Measurements from ENCODE around the gene WDFY2.

GRCh38 chr13:51737609-51738008, 153.3 kb downstream of the WDFY2 start:
- TF ChIP-seq CTCF (conservative IDR thresholded peaks at IDR 0.05) (no peak), EZH2 (IDR thresholded peaks at IDR 0.05; ENCODE audit: low read depth) (no peak)

All from PC-9 (cell line).